ENCODE results near the gene TUG1. TPM values are rescaled to one million over a fixed set of nuclear protein-coding genes. Genes with fewer than 3 reads are reported as not detected.

TUG1 gene
- total RNA-seq, 2 experiments from 2014 or later, result 85.8 to 86.2 TPM

GRCh38 chr22:30940685-30941362 lies 28.2 kb upstream of the TUG1 start:
- Histone ChIP-seq H3K27me3 (ENCODE audit: control insufficient read depth in 1 of 2, insufficient read depth in 2 of 2, low read length in 2 of 2) (no peaks in the 10 kb centered on the region), H3K9me3 (ENCODE audit: control insufficient read depth in 1 of 2, insufficient read depth in 1 of 2, low read length in 2 of 2) (no peaks in the 10 kb centered on the region), H3K36me3 (ENCODE audit: insufficient read depth, low read length) (peaks cover 64% of the 10 kb centered on the region), H3K4me3 (ENCODE audit: low read length) (peak overlapping the region; percentile 65), H3K27ac (ENCODE audit: low read depth in 1 of 2, low read length in 2 of 2) (peak overlapping the region; percentile 59 to 70), H3K4me1 (ENCODE audit: insufficient read depth, low read length) (peaks cover 83% of the 10 kb centered on the region)
- CTCF ChIA-PET, result interaction anchor here (0.6 to 1.4 kb wide), 5 partner anchors 19 to 144 kb away, joined by 3 to 6 read pairs (median 6); partner anchors contain the start of gene TUG1
- H3K27me3 Mint-ChIP-seq, result no peaks in the 10 kb centered on the region
- peaks cover 86% of the 10 kb centered on the region for H3K36me3 Mint-ChIP-seq (ENCODE audit: low read depth)
- ATAC-seq (ENCODE audit: poor library complexity), result peak; percentile 77
- peak overlapping the region; percentile 92 for H3K27ac Mint-ChIP-seq
- H3K9me3 Mint-ChIP-seq, result no peaks in the 10 kb centered on the region
- POLR2A ChIA-PET, result interaction anchor here (0.6 to 7.2 kb wide), 18 partner anchors 9 to 1336 kb away, joined by 3 to 104 read pairs (median 4); partner anchors contain the start of genes MORC2, PIK3IP1, SMTN and TUG1
- peaks cover 85% of the 10 kb centered on the region for H3K4me1 Mint-ChIP-seq (ENCODE audit: low read depth)
- H3K4me3 Mint-ChIP-seq, result peak overlapping the region; percentile 86
- peak; percentile 25 to 83 (median 55) for DNase-seq
- no peak for TF ChIP-seq CTCF (IDR thresholded peaks at IDR 0.05)
- intact Hi-C loops (cut with DNase I, micrococcal nuclease), result loop anchor here (2.0 to 10.0 kb wide), 3 partner anchors 20 to 214 kb away; partner anchors contain the start of genes MORC2 (in 1 of the 2) and TUG1 (in 1 of the 2)

DNA sequence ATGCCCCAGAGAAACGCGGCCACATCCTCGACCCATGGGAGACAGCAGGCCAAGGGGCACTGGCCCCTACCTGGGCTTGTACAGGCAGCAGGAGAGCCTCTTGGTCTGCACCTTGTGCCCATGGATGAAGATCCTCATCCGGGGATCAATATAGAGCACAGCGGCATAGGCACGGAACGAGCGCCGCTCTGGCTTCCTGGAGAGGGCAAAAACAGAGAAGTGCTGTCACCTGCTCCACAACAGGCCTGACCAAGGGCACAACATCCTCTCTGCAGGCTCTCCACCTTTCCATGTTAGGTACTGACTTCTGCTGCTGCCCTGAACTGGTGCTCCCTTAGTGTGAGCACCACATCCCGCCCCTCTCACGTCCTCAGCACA lies 27.7 kb upstream of the TUG1 start:
- intact Hi-C loops (cut with DNase I, micrococcal nuclease), result loop anchor here (2.0 to 10.0 kb wide), 3 partner anchors 21 to 213 kb away; partner anchors contain the start of genes MORC2 (in 1 of the 2) and TUG1 (in 1 of the 2)
- Histone ChIP-seq H3K4me3 (ENCODE audit: low read length) (peak overlapping the region; percentile 65), H3K27ac (ENCODE audit: low read depth in 1 of 2, low read length in 2 of 2) (peak overlapping the region; percentile 59 to 70), H3K36me3 (ENCODE audit: insufficient read depth, low read length) (peaks cover 64% of the 10 kb centered on the region), H3K4me1 (ENCODE audit: insufficient read depth, low read length) (peaks cover 80% of the 10 kb centered on the region), H3K27me3 (ENCODE audit: control insufficient read depth in 1 of 2, insufficient read depth in 2 of 2, low read length in 2 of 2) (no peaks in the 10 kb centered on the region), H3K9me3 (ENCODE audit: control insufficient read depth in 1 of 2, insufficient read depth in 1 of 2, low read length in 2 of 2) (no peaks in the 10 kb centered on the region)
- H3K4me1 Mint-ChIP-seq (ENCODE audit: low read depth), result peaks cover 85% of the 10 kb centered on the region
- H3K36me3 Mint-ChIP-seq (ENCODE audit: low read depth), result peaks cover 86% of the 10 kb centered on the region
- POLR2A ChIA-PET, result interaction anchor here (0.7 to 7.2 kb wide), 9 partner anchors 10 to 350 kb away, joined by 3 to 104 read pairs (median 8); partner anchors contain the start of genes MORC2, PIK3IP1, SMTN and TUG1
- H3K9me3 Mint-ChIP-seq, result no peaks in the 10 kb centered on the region
- H3K4me3 Mint-ChIP-seq, result peak overlapping the region; percentile 86
- peak overlapping the region; percentile 92 for H3K27ac Mint-ChIP-seq
- CTCF ChIA-PET, result interaction anchor here (1.0 to 1.4 kb wide), 3 partner anchors 19 to 28 kb away, joined by 6 read pairs; partner anchors contain the start of gene TUG1
- DNase-seq, result peak in 7 of 14 experiments; percentile 9 to 57 (median 29)
- no peaks in the 10 kb centered on the region for H3K27me3 Mint-ChIP-seq
- peak; percentile 17 for ATAC-seq (ENCODE audit: poor library complexity)
- TF ChIP-seq CTCF (IDR thresholded peaks at IDR 0.05), result no peak

GRCh38 chr22:30943368-30943767 lies 25.7 kb upstream of the TUG1 start:
- POLR2A ChIA-PET, result interaction anchor here (7.2 kb wide), 1 partner anchor 25 kb away, joined by 104 read pairs; the partner anchor contains the start of genes MORC2 and TUG1
- peaks cover 57% of the 10 kb centered on the region for H3K36me3 ChIP-seq (ENCODE audit: insufficient read depth, low read length)
- H3K4me1 Mint-ChIP-seq (ENCODE audit: low read depth), result peaks cover 79% of the 10 kb centered on the region
- no peak for TF ChIP-seq CTCF (IDR thresholded peaks at IDR 0.05)
- H3K9me3 Mint-ChIP-seq, result no peaks in the 10 kb centered on the region
- peak; percentile 84 for ATAC-seq (ENCODE audit: poor library complexity)
- no peak overlapping the region for H3K4me3 ChIP-seq (ENCODE audit: low read length)
- peak overlapping the region; percentile 92 for H3K27ac Mint-ChIP-seq
- no peak overlapping the region for H3K27ac ChIP-seq (ENCODE audit: low read depth in 1 of 2, low read length in 2 of 2)
- H3K4me3 Mint-ChIP-seq, result peak overlapping the region; percentile 69
- H3K27me3 ChIP-seq (ENCODE audit: control insufficient read depth in 1 of 2, insufficient read depth in 2 of 2, low read length in 2 of 2), result no peaks in the 10 kb centered on the region
- no peaks in the 10 kb centered on the region for H3K9me3 ChIP-seq (ENCODE audit: control insufficient read depth in 1 of 2, insufficient read depth in 1 of 2, low read length in 2 of 2)
- DNase-seq, result peak; percentile 41 to 88 (median 62)
- peaks cover 72% of the 10 kb centered on the region for H3K36me3 Mint-ChIP-seq (ENCODE audit: low read depth)
- no peaks in the 10 kb centered on the region for H3K27me3 Mint-ChIP-seq
- peaks cover 67% of the 10 kb centered on the region for H3K4me1 ChIP-seq (ENCODE audit: insufficient read depth, low read length)
- CTCF ChIA-PET, result no interaction called here
- intact Hi-C loops (cut with DNase I, micrococcal nuclease), result loop anchor here (2.0 to 10.0 kb wide), 2 partner anchors 25 to 211 kb away; partner anchors contain the start of genes MORC2 (in 1 of the 2) and TUG1 (in 1 of the 2)

All from CD4-positive, alpha-beta T cell (primary cell).